HG02973 (cell line): ENCODE data around the gene PYDC1.
"Not testable (repeated sequence)": the region's sequence is repeated elsewhere in the genome, so short reads cannot be mapped to it uniquely, and the experiment has no call there.

ENCODE experiments used
- ATAC-seq: cut with Tn5 transposase; IDR thresholded peaks from one replicate; pipeline ENCODE4 v1.9.1; 2021; ENCODE audit warnings: moderate library complexity; ENCODE audit not compliant: unreplicated experiment

Gene PYDC1

DNA sequence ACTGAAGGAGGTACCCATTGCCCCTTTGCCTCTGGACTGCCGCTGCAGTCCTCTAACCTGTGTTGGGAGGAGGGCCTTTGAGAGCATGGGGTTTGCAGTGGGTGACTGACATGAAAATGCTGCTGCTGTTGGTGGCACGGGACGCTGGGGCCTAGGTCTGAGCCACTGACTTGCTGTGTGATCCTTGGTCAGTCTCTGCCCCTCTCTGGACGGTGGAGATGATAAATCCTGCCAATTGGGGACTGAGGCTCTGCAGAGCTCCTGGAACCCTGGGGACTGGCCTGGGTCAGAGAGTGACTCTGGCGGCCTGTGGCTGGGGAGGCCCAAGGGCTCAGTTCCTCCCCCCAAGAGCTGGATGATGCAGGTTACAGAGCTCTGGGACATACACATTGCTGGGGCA, 6.1 kb upstream of the PYDC1 start:
- ATAC-seq = no peak

GRCh38 chr16:31221357-31222160, 4.6 kb upstream of the PYDC1 start:
- ATAC-seq = no peak

GRCh38 chr16:31219154-31219741, 2.3 kb upstream of the PYDC1 start:
- ATAC-seq = no peak

DNA sequence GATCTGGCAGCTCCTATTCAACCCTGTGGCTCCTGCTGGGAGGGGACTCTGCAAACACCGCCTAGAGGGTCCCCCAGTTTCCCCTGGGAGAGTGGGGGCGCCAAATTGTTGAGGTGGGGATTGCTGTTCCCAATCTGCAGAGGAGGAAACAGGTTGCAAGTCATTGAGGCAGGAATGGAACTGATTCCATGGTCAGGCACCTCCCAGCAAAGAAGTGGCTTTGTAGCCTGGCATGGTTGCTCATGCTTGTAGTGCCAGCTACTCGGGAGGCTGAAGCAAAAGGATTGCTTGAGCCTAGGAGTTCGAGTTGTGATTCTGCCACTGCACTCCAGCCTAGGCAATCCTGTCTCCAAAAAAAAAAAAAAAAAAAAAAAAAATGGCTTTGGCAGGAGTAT, 198 bp upstream of the PYDC1 start:
- ATAC-seq = no peak

DNA sequence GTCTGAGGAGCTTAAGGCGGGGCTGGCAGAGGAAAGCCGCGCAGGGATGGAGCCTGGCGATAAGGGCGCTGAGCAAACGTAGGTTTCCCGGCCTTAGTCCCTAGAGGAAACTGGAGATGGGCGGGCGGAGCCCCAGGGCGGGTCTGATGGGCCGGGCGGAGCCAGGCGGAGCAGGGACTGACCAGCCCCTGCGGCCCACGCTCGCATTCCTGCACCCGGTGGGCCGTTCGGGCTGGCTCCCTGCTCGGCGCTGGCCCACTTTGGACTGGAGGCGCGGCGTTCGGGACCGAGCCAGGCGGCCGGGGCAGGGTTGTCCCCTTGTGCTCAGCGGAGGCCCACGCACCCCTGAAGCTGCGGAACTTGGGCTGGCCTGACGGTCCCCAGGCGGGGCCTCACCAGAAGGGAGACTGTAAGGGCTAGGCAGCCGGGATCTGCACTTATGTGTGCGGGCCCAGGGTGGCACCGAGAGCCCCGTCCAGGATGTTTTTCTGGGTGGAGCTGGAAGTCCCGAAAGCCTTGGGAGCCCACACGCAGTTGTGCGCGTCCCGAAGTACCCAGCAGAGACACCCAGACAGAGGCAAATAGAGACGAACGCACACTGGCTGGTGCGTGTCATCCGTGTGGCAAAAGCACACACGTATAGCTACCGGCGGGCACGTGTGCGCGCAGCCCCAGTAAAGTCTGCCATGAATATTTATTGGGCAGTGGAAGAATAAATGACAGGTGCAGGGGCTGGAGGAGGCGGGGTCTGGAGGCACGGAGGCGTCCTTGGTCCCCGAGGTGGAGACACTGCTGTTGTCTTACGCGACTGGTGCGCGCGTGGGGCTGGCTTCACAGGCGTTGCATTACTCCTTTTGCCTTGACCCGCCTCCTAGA, 1.4 kb downstream of the PYDC1 start:
- ATAC-seq = no peak

DNA sequence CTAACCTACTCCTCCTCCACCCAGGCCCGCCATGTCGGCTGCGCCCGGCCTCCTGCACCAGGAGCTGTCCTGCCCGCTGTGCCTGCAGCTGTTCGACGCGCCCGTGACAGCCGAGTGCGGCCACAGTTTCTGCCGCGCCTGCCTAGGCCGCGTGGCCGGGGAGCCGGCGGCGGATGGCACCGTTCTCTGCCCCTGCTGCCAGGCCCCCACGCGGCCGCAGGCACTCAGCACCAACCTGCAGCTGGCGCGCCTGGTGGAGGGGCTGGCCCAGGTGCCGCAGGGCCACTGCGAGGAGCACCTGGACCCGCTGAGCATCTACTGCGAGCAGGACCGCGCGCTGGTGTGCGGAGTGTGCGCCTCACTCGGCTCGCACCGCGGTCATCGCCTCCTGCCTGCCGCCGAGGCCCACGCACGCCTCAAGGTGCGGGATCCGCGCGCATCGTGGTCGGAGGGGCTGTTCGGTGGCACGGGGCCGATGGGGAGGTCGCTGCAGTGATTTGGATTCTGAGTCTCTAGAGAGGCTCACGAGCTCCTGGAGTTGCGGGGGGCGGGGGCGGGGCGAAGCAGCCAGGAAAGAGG, 2.1 kb downstream of the PYDC1 start:
- ATAC-seq = no peak

DNA sequence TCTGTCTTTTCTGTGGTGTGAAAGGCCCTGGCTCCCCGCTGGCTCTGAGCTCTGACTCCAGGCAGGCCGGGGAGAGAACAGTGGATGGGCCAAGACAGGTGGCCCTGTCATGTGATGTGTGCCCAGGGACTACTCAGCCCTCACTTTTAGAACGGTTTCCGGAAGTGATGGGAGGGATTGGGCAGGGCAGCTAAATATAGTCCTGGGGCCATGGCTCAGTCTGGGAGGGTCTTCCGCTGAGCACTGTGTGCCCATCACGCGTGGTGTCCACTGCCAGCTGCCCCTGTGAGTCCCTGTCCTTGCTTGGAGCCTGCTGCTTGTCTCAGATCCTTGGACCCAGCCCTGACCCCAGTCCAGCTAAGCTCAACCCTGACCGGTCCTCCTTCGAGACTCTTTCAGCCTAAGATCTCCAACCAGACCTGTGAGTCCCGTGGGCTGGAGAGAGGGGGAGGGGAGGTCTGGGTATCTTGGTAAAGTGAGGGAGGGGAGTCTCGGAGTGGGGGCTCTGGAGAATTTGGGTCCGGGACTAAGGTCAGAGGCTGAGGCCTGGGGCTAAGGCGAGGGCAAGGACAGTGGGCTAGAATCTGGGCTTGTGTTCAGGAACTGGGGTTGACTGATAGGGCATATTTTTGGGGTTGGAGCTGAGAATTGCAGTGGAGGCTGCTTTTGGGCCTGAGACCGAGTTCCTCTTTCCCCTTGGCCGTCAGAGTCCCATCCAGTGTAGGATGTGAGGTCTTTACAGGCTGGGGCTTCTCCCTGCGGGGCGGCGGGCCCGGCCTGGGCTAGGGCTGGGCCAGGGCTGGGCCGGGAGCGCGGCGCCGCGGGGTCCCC, 2.8 kb downstream of the PYDC1 start, which contains the start of gene TRIM72:
Gene TRIM72 (plus strand): TSS at position 243 of the 831 bp plus-strand sequence. CDS start 620 bp downstream, outside the sequence.
- ATAC-seq = no peak

GRCh38 chr16:31213342-31213741, 3.6 kb downstream of the PYDC1 start:
- ATAC-seq = no peak

DNA sequence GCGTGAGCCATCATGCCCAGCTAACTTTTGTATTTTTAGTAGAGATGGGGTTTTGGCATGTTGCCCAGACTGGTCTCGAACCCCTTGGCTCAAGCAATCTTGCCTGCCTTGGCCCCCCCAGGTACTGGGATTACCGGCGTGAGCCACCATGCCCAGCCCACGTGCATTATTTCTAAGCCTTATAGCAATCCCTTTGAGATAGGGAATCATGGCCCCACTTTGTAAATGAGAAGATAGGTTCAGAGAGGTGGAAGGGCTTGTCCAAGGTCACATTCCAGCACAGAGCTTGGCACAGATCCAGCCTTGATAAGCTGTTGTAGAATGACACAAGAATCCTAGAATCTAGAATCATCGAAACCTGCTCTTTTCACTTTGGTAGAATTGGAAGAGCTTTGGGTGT, 10.2 kb downstream of the PYDC1 start:
- ATAC-seq = no peak

GRCh38 chr16:31204871-31205666, 11.9 kb downstream of the PYDC1 start:
- no peak for ATAC-seq

GRCh38 chr16:31202414-31203375, 14.2 kb downstream of the PYDC1 start, which contains the start of gene PYCARD:
Gene PYCARD (minus strand): TSS chr16:31202760. CDS start chr16:31202690, 70 bp downstream.
- peak; percentile 36 for ATAC-seq

GRCh38 chr16:31201582-31202413, 15.1 kb downstream of the PYDC1 start:
- peak; percentile 49 for ATAC-seq

GRCh38 chr16:31200821-31201568, 15.9 kb downstream of the PYDC1 start:
- ATAC-seq = no peak

DNA sequence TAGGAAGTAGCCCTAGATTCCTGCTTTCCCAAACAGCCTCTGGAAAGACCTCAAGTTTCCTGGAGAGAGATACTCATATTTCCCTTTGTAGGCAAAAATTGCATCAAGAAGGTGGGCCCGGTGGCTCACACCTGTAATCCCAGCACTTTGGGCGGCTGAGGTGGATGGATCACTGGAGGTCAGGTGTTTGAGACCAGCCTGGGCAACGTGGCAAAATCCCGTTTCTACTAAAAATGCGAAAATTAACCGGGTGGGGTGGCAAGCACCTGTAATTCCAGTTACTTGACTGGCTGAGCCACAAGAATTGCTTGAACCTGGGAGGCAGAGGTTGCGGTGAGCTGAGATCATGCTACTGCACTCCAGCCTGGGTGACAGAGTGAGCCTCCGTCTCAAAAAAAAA, 16.8 kb downstream of the PYDC1 start:
- ATAC-seq = not testable (repeated sequence)

DNA sequence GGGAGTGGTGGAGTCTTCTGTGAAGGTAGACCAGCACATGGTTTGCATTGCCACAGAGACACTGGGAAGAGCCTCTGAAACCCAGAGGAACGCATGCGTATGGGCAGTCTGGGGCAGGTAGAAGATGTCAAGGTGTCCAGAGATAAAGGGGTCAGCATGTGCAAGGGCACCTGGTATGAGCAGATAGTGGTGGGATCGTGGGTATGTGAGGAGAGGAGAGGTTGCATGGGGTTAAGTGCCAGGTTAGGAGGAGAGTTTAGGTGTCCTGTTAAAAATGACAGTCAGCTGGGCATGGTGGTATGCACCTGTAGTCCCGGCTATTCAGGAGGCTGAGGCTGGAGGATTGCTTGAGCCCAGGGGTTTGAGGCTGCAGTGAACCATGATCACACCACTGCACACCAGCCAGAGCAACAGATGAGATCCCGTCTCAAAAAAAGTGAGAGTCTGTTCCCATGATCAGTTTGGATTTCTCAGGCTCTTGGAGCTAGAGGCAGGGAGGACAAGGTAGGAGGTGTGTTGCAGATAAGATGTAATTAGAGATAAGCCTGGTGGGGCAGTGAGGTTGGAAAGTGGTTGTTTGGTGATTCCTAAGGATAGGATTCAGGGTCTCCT, 17.4 kb downstream of the PYDC1 start:
- no peak for ATAC-seq

- no peak for ATAC-seq
Measured at GRCh38 chr16:31198207-31198882, 18.6 kb downstream of the PYDC1 start.
